HEK293 (cell line): ENCODE measurements around the gene PDE11A.

Experiments used
- BCL11A ChIP-seq: fragments of 450-650 bp; formaldehyde crosslinking; IDR thresholded peaks from 2 replicates; pipeline ENCODE4 v1.5.1; 2016; ENCODE audit warnings: low read depth, missing biosample characterization, missing genetic modification characterization
- SCRT2 ChIP-seq: fragments of 450-650 bp; formaldehyde crosslinking; IDR thresholded peaks from 2 replicates; pipeline ENCODE4 v1.5.1; 2016; ENCODE audit warnings: missing biosample characterization, missing genetic modification characterization
- SP2 ChIP-seq: fragments of 450-650 bp; formaldehyde crosslinking; IDR thresholded peaks from 2 replicates; pipeline ENCODE4 v1.5.1; 2016; ENCODE audit warnings: missing biosample characterization, missing genetic modification characterization
- TCF7L2 ChIP-seq: IDR thresholded peaks from 2 replicates; pipeline ENCODE4 v1.6.1; 2011; ENCODE audit warnings: low read depth, mild to moderate bottlenecking, inconsistent platforms, low read length, moderate library complexity, borderline replicate concordance
- YY1 ChIP-seq: fragments of 450-650 bp; formaldehyde crosslinking; IDR thresholded peaks from 2 replicates; pipeline ENCODE4 v1.5.1; 2018; ENCODE audit warnings: missing biosample characterization, missing genetic modification characterization
- ZFP3 ChIP-seq: fragments of 450-650 bp; formaldehyde crosslinking; IDR thresholded peaks from 2 replicates; pipeline ENCODE4 v1.5.1; 2016; ENCODE audit warnings: low read depth, missing biosample characterization, missing genetic modification characterization
- ZNF341 ChIP-seq: fragments of 450-650 bp; formaldehyde crosslinking; IDR thresholded peaks from 2 replicates; pipeline ENCODE4; 2016; ENCODE audit warnings: low read depth, missing biosample characterization, missing genetic modification characterization
- ZNF514 ChIP-seq: fragments of 450-650 bp; formaldehyde crosslinking; IDR thresholded peaks from 2 replicates; pipeline ENCODE4 v1.5.1; 2016; ENCODE audit warnings: missing biosample characterization, missing genetic modification characterization
- ZNF629 ChIP-seq: fragments of 450-650 bp; formaldehyde crosslinking; IDR thresholded peaks from 2 replicates; pipeline ENCODE4 v1.5.1; 2017; ENCODE audit warnings: missing biosample characterization, missing genetic modification characterization
- ZNF776 ChIP-seq: fragments of 450-650 bp; formaldehyde crosslinking; IDR thresholded peaks from 2 replicates; pipeline ENCODE4 v1.5.0; 2017; ENCODE audit warnings: missing biosample characterization, missing genetic modification characterization, borderline replicate concordance
- ZNF777 ChIP-seq: fragments of 450-650 bp; formaldehyde crosslinking; IDR thresholded peaks from 2 replicates; pipeline ENCODE4 v1.5.1; 2017; ENCODE audit warnings: missing biosample characterization, missing genetic modification characterization, borderline replicate concordance
- TF ChIP-seq, protein P1 (sequence below): fragments of 450-650 bp; formaldehyde crosslinking; IDR thresholded peaks from 2 replicates; pipeline ENCODE4 v1.5.1; 2016; ENCODE audit warnings: missing biosample characterization, missing genetic modification characterization
- TF ChIP-seq, protein P2 (sequence below): fragments of 450-650 bp; formaldehyde crosslinking; IDR thresholded peaks from 2 replicates; pipeline ENCODE4 v1.5.1; 2017; ENCODE audit warnings: missing biosample characterization, missing genetic modification characterization
- TF ChIP-seq, protein P3 (sequence below): fragments of 450-650 bp; formaldehyde crosslinking; IDR thresholded peaks from 2 replicates; pipeline ENCODE4 v1.5.1; 2016; ENCODE audit warnings: missing biosample characterization, missing genetic modification characterization

DNA sequence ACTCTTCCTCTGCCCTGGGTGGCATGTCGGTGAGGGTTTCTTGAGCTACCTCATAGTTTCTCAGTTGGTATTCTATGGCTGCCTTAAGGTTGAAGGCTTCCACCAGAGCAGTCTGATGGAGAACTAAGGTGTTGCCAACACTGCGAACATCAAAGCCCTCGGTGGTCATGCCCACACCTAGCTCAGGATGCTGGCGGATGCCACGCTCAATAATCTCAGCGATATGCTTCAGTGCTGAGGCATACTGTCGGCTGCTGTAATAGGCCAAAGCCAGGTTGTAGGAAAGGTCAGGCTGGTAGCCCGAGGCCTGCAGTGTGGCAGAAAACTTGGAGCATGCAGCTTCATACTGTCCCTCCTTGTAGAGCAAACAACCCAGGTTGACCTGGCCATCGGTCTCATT is 454.7 kb downstream of the PDE11A start:
- no peak for TF ChIP-seq SP2 (tag by site-specific recombination)
- TF ChIP-seq, protein P1, sequence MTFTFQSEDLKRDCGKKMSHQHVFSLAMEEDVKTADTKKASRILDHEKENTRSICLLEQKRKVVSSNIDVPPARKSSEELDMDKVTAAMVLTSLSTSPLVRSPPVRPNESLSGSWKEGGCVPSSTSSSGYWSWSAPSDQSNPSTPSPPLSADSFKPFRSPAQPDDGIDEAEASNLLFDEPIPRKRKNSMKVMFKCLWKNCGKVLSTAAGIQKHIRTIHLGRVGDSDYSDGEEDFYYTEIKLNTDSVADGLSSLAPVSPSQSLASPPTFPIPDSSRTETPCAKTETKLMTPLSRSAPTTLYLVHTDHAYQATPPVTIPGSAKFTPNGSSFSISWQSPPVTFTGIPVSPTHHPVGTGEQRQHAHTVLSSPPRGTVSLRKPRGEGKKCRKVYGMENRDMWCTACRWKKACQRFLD = no peak
- TF ChIP-seq ZNF776 (tag by site-specific recombination) = no peak
- TF ChIP-seq, protein P2, sequence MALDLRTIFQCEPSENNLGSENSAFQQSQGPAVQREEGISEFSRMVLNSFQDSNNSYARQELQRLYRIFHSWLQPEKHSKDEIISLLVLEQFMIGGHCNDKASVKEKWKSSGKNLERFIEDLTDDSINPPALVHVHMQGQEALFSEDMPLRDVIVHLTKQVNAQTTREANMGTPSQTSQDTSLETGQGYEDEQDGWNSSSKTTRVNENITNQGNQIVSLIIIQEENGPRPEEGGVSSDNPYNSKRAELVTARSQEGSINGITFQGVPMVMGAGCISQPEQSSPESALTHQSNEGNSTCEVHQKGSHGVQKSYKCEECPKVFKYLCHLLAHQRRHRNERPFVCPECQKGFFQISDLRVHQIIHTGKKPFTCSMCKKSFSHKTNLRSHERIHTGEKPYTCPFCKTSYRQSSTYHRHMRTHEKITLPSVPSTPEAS = no peak
- no peak for TF ChIP-seq ZNF629
- TF ChIP-seq, protein P3, sequence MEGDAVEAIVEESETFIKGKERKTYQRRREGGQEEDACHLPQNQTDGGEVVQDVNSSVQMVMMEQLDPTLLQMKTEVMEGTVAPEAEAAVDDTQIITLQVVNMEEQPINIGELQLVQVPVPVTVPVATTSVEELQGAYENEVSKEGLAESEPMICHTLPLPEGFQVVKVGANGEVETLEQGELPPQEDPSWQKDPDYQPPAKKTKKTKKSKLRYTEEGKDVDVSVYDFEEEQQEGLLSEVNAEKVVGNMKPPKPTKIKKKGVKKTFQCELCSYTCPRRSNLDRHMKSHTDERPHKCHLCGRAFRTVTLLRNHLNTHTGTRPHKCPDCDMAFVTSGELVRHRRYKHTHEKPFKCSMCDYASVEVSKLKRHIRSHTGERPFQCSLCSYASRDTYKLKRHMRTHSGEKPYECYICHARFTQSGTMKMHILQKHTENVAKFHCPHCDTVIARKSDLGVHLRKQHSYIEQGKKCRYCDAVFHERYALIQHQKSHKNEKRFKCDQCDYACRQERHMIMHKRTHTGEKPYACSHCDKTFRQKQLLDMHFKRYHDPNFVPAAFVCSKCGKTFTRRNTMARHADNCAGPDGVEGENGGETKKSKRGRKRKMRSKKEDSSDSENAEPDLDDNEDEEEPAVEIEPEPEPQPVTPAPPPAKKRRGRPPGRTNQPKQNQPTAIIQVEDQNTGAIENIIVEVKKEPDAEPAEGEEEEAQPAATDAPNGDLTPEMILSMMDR (tag by site-specific recombination) = no peak
- no peak for TF ChIP-seq BCL11A
- no peak for TF ChIP-seq YY1 (tag by site-specific recombination)
- TF ChIP-seq ZFP3 (tag by site-specific recombination) = no peak
- no peak for TF ChIP-seq ZNF777
- no peak for TF ChIP-seq SCRT2 (tag by site-specific recombination)
- no peak for TF ChIP-seq TCF7L2
- TF ChIP-seq ZNF341 (tag by site-specific recombination) = no peak
- no peak for TF ChIP-seq ZNF514 (tag by site-specific recombination)
